GM12878 (cell line): ENCODE measurements around the gene TEX261.

ENCODE experiments used
- BCL11A ChIP-seq: IDR thresholded peaks from 2 replicates; pipeline ENCODE4 v1.6.1; 2011; ENCODE audit warnings: low read depth, low read length
- CTCF ChIP-seq, 3 experiments: IDR thresholded peaks in 2 of 3; conservative IDR thresholded peaks in 1 of 3; 2 replicates each; pipeline ENCODE4 v1.5.1; 2011; ENCODE audit warnings: low read depth in 3 of 3, low read length in 3 of 3, mild to moderate bottlenecking in 3 of 3, control low read depth in 2 of 3, moderate library complexity in 2 of 3, inconsistent platforms in 1 of 3, mixed read lengths in 1 of 3; ENCODE audit not compliant: control insufficient read depth in 2 of 3, insufficient read depth in 1 of 3; ENCODE audit errors: extremely low read depth in 1 of 3
- HCFC1 ChIP-seq: fragments of 150-350 bp; IDR thresholded peaks from 2 replicates; pipeline ENCODE4 v1.6.1; 2014; ENCODE audit warnings: low read length
- HDAC6 ChIP-seq: fragments of 200-600 bp; sonication (generic); IDR thresholded peaks from one replicate; pipeline ENCODE4 v1.8.0; 2017; ENCODE audit warnings: antibody characterized with exemption; ENCODE audit not compliant: unreplicated experiment
- MXI1 ChIP-seq: fragments of 150-350 bp; IDR thresholded peaks from 2 replicates; pipeline ENCODE4 v1.6.1; 2011; ENCODE audit warnings: low read depth, mild to moderate bottlenecking, inconsistent platforms, low read length, improper control_type of control experiment
- TF ChIP-seq, protein P1 (sequence below): IDR thresholded peaks from 2 replicates; pipeline ENCODE4 v1.6.1; 2011; ENCODE audit warnings: mild to moderate bottlenecking, low read depth, low read length, moderate library complexity; ENCODE audit not compliant: insufficient replicate concordance

- TF ChIP-seq CTCF (IDR thresholded peaks at IDR 0.05 in 2 of 3, conservative IDR thresholded peaks at IDR 0.05 in 1 of 3; ENCODE audit: control insufficient read depth in 2 of 3, extremely low read depth in 1 of 3, insufficient read depth in 1 of 3, low read depth in 3 of 3, low read length in 3 of 3) (no peak), HCFC1 (no peak), HDAC6 (no peak), BCL11A (no peak), MXI1 (no peak)
- TF ChIP-seq, protein P1, sequence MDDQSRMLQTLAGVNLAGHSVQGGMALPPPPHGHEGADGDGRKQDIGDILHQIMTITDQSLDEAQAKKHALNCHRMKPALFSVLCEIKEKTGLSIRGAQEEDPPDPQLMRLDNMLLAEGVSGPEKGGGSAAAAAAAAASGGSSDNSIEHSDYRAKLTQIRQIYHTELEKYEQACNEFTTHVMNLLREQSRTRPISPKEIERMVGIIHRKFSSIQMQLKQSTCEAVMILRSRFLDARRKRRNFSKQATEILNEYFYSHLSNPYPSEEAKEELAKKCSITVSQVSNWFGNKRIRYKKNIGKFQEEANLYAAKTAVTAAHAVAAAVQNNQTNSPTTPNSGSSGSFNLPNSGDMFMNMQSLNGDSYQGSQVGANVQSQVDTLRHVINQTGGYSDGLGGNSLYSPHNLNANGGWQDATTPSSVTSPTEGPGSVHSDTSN = no peak
Measured at GRCh38 chr2:70988151-70988550, 6.5 kb downstream of the TEX261 start.
